GM21723 (cell line): ENCODE data around the gene CTNNBIP1.
"Not testable (repeated sequence)": the region's sequence is repeated elsewhere in the genome, so short reads cannot be mapped to it uniquely, and the experiment has no call there.

Experiments used
- ATAC-seq: cut with Tn5 transposase; IDR thresholded peaks from one replicate; pipeline ENCODE4 v1.9.1; 2021; ENCODE audit warnings: mild to moderate bottlenecking, moderate library complexity; ENCODE audit not compliant: unreplicated experiment

The CTNNBIP1 gene

DNA sequence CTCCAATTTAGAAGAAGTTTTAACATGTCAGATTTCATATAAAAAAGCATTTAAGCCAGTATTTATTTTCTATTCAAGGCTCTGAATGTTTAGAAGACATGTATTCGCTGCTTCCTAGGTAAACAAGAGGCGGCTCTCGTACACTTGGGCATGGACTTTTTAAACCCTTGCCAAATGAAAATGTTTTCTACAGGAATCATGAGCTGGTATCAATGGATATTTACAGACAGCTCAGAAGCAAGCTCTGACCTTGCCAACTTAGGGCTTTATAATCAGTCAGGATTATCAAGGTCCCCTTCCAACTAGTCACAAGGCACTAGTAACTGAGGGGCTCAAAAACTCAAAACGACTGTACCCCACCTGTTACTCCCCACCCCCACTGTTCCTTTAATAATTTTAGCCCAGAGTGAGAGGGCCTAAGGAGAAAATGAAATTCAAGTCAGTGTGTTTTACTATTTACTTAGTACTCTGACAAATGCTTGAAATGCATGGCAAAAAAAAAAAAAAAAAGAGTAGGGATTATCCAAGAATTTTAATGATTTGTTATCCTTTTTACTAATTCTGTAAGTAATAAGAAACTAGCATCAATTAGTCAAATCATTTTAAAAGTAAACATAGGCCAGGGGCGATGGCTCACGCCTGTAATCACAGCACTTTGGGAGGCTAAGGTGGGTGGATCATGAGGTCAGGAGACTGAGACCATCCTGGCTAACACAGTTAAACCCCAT lies 98.7 kb downstream of the CTNNBIP1 start:
- no peak for ATAC-seq

DNA sequence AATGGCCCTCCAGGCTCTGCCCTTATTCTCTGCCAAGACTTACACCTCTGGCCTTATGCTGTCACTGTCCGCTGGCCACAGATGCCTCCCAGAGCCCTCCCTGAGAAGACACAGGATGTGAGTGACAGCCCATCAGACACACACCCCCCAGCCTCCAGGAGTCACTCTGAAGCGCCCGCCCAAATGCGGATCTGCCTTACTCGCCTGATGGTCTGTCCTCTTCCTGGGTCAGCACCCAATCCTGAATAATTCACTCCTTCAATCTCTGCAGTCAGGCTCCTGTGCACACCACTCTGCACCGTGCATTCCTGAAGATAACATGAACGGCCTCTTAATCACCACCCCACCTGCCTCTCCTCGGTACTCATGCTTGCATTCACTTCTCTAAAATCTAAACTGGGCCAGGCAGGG lies 101.0 kb downstream of the CTNNBIP1 start:
- ATAC-seq: no peak

DNA sequence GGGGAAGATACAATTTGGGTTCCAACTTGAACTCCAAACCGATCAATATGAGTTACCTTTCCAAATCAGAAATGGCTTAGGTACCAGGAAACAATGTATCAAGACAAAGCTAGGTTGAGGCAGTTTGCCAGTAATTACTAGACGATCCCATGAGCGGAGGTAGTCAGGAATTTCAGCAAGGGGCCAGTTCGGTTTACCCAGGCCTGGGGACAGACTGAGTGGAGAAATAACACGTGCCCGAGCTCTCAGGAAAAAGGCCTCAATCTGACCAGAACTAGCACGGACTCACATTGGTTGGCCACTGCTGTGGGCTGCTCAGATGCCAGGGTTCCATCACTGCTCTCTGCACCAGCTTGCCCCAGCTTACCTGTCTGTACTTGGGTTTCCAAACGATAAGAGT lies 101.6 kb downstream of the CTNNBIP1 start:
- no peak for ATAC-seq

DNA sequence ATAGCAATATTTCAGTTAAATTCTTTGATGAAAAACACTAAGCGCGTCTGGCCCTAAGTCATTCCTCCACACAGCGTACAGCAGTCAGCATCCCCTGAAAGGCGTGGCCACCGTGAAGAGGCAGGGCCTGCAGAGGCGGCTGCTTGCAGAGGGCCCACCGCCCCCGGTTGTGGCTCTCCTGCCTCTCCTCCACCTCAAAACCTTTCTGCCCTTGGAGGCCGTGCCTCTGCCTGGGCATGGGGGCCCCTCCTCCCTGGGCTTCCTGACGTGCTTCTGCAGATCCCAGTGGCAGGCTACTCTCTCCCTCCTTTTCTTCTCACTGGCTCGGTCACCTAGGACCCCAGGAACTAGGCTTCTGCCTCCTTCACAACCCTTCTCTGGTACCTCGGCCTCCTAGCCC lies 102.5 kb downstream of the CTNNBIP1 start:
- ATAC-seq: no peak

DNA sequence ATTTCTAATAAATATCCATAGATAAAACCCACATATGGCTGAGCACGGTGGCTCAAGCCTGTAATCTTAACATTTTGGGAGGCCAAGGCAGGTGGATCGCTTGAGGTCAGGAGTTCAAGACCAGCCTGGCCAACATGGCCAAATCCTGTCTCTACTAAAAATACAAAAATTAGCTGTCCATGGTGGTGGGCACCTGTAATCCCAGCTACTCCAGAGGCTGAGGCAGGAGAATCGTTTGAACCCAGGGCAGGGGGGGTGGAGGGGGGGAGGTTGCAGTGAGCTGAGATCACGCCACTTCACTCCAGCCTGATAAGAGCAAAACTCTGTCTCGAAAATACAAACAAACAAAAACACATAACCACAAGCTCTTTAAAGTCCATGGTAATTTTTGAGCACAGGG lies 104.1 kb downstream of the CTNNBIP1 start:
- not testable (repeated sequence) for ATAC-seq

DNA sequence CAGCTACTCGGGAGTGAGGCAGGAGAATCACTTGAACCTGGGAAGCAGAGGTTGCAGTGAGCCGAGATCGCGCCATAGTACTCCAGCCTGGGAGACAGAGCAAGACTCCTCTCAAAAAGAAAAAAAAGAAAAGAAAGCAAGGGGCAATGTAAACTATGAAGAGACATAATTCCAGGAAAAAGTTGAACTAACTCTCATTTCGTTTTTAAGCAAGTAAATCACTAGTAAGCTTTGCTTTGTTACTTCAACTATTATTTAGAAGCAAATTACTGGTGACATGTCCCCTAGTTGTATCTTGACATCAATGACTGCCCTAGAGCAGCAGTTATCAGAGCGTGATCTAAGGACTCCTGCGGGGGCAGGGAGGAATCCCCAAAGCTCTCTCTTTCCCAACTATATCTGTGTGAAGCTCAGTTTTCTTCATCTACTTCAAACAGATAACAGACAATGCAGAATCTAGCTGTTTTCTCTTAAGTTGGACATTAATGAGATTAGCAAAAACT lies 105.0 kb downstream of the CTNNBIP1 start:
- ATAC-seq: no peak

DNA sequence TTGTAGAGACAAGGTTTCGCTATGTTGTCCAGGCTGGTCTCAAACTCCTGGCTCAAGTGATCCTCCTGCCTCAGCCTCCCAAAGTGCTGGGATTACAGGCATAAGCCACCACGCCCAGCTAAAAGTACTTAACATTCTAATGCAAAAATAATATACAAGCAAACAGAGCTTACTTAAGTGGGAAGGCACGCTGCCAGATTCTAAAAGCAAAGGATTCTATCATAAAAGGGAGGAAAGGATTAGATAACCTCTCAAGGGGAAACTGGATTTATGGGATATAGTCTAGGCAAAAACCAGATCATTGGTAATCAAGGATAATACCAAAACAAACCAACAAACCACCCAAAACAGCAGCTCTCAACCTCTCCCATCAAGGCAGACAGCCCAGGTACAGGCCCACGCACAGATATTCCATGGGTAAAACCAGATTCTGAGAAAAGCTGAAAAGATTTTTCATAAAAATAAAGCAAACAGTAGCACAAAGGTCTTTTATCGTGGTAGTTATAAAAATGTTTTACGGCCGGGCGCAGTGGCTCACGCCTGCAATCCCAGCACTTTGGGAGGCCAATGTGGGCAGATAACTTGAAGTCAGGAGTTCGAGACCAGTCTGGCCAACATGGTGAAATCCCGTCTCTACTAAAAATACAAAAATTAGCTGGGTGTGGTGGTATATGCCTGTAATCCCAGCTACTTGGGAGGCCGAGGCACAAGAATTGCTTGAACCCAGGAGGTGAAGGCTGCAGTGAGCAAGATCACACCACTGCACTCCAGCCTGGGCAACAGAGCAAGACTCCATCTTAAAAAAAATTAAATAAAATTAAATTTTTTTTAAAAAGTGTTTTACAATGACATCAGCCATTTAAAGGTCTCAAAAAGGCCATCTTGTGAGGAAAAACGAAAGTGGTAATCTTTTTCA lies 106.8 kb downstream of the CTNNBIP1 start:
- not testable (repeated sequence) for ATAC-seq

DNA sequence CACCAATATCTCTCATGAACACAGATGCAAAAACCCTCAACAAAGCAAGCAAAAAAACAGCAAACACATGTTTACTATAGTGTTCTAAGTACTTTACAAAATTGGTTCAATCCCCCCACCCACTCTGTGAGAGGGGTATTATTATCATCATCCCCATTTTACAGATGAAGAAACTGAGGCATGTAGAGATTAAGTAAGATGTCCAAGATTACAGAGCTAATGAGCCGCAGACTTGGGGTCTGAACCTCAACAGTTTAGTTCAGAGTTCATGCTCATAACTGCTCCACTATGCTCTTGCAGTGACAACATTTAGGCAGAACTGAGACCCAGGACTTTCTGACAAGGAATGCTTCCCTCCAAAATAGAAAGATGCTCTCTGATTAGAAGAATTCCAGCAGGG lies 108.2 kb downstream of the CTNNBIP1 start:
- ATAC-seq: no peak
